ENCODE results near the gene CHRDL2.
"Not testable (repeated sequence)": the region's sequence is repeated elsewhere in the genome, so short reads cannot be mapped to it uniquely, and the experiment has no call there.

CHRDL2 gene, protein sequence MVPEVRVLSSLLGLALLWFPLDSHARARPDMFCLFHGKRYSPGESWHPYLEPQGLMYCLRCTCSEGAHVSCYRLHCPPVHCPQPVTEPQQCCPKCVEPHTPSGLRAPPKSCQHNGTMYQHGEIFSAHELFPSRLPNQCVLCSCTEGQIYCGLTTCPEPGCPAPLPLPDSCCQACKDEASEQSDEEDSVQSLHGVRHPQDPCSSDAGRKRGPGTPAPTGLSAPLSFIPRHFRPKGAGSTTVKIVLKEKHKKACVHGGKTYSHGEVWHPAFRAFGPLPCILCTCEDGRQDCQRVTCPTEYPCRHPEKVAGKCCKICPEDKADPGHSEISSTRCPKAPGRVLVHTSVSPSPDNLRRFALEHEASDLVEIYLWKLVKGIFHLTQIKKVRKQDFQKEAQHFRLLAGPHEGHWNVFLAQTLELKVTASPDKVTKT

DNA sequence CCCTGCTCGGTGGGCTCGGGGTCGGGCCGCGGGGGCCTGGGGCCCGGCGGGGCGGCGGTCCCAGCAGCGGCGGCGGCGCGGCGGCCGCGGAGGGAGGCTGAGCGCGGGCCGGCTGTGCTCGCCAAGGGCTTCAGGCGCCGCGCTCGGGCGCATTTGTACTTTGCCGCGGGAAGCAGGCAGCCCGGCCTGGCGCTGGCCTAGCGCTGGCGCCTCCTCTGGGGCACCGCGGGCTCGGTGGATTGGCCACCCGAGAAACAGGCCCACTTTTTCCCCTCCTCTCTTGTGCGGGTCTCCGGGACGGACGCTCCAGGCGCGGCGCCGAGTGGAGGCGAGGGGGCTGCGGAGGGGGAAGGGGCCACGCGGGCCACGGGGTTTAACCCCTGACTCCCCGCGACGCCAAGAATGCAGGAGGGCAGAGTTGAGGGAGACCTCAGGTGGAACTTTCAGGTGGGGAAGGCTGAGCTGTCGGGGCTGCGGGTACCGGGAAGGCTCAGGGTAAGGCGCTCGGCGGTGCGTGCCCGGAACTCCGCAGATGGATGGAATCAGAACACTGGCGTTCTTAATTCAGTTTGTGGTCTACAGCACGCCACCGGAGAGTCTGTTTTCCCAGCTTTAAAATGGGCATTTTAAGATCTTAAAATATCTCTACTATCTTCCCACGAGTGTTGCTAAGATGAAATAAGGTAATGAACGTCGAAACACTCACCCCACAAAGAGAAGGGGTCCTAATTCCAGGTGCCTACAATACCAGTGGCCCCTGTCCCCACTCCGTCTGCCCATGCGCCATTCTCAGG lies at the start of gene CHRDL2:
Gene CHRDL2 (minus strand): TSS at position 126 of the 794 bp plus-strand sequence. CDS start 538 bp downstream, outside the sequence.
- no peak for DNase-seq

DNA sequence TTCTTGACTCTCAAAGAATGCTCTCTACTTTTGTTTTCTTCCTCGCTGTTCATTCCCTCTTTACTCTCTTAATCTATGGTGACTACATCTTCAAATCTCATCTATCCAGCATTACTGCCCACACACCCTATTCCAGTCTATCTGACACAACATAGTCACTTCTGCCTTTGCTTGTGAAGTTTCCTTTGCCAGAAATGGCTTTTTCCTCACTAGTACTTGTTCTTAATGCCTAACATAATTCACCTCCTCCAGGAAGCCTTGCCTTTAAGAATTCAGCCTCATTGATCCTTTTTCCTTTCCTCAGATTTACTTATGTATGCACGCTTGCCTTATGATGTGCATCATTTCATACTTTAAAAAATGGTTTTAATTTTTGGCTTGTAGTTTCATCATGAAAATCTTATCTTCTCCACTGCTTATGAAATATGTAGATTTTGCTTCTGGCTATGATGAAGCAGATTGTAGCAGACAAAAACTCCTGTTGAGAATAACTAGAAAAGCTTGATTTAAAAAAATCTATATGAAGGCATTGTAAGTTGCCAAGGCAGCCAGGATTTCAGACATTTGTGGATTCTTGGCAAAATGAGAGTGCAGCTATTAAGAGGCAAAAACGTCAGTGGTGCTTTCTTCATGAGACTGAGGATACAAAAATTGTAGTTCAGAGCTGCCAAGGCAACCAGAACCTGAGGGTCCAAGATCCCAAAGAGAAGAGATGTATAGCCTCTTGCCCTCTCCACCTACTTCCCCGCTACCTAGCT lies 49.2 kb upstream of the CHRDL2 start:
- no peak for DNase-seq

DNA sequence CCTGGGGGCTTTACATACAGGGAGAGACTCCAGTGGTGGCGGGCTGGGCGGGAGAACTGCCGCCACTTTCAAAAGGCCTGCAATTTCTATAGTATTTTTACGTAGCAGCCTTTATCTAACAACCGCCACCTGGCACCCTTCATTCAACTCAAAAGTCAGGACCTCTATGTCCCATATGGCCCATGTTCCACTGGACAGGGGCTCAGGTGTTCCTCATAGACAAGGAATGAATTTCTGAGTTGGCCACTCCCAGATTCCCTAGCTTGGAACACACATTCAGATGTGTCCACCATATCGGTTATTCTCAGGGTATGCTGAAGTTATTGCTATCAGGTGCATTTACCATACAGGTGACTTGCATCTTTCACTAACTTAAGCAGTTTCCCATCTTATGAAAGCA lies 47.4 kb upstream of the CHRDL2 start:
- no peak for DNase-seq

DNA sequence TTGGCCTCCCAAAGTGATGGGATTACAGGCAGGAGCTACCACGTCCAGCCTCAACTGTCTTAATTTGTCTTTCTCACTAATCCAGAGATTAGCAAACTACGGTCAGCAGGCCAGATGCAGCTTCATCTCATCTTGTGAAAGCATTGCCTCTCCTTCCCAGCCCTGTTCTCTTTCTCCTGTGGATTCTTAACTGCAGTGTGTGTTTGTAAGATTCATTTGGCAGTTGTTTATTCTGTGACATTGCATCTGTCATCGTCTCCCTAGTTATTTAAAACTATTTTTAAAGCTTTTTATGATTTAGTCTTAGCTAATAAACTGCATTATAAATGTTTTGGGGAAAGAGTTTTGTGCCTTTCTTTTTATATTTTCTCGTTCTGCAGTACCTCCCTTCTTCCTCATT lies 46.7 kb upstream of the CHRDL2 start:
- DNase-seq = no peak

DNA sequence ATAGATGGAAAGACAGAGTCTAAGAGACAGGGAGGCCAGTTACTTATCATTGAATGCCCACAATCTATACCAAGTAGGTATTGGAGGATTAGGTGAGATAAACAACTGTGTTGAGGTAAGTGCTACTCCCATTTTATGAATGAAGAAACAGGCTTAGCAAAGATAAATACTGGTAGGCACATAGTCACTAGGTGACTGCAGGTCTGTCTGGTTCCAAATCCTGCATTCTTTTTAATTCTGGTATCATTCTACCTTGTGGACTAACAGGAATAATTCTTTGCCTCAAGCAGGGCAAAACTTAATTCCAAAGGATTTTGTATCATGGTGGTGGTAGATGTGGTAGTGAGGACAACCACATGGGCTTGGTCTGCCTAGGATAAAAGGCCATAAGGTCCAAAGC lies 45.8 kb upstream of the CHRDL2 start:
- no peak for DNase-seq

DNA sequence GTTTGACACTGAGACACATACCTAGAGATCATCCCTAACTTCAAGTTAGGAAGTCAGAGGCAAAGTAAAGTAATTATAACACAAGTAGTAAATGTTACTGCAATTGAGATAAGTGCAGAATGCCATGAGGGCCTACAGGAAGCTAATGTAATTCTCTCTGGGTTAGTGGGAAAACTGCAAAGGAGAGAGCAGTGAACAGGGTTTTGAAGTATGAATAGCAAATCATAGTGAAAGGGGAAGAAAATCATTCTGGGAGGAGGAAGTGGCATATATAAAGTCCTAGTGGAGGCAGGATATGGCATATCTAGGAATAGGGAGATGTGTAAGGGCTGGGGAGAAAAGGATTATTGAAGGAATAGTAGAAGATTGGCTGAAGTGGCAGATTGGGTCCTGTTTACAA lies 45.3 kb upstream of the CHRDL2 start:
- peak; percentile 29 for DNase-seq

DNA sequence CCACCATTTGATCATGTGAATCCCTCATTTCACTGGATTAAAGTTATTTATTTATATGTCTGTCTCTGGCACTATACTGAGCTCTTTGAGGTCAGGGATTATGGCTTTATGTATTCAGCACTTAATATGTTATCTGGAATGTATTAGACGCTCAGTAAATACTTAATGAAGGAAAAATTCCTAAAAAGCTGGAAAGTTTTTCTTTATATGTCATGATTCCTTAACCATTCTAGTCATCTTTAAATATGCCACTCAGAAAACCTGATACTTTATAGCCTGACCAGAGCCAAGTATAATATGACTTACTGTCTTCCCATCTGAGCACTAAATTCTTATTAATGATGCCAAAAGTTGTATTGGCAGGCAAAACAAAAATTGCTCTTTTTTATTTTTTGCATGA lies 44.5 kb upstream of the CHRDL2 start:
- DNase-seq = no peak

DNA sequence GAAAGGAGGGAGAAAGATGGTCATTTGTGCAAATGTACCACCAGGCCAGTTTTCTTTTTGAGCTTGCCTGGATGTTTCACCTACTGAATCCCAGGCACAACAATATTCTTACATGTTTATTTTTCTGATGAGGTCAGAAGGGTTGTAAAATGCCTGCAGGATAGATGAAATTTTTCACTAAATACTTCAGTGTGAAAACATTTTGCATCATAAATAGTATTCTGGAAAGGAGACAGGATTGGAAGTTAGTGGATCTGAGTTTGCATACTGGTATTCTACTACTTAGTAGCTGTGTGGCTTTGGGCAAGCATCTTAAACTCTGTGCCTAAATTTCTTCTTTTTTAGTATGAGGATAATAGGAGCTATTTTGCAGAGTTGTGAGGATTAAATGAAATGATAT lies 42.2 kb upstream of the CHRDL2 start:
- DNase-seq = no peak

DNA sequence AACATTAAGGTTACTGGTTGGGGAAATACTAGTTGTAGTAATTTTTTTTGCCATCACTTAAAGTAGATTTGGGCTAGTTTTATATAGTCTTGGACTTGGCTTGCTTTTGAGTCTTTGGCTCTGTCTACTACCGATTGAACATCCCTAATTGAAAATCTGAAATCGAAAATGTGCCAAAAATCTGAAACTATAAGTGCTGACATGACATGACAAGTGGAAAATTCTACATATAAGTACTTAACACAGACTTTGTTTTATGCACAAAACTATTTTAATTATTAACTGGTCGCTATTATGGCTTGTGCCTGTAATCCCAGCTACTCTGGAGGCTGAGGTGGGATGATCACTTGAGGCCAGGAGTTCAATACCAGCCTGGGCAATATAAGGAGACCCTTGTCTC lies 39.9 kb upstream of the CHRDL2 start:
- no peak for DNase-seq

DNA sequence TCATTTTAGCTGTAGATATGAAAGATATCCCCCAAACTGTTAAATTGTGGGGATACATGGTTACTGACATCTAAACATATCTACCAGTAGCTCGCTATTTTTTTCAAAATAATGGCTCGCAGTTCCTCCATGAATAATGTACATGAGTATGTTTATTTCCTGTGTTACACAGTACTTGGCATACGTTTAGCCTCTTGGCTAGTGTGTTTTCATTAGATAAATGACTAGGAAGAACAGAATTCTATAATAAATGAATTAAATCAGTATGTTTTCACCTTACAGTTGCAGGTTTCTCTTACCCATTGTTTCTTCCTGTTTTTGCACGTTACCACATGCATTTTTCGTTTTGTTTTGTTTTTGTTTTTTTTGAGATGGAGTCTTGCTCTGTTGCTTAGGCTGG lies 39.2 kb upstream of the CHRDL2 start:
- no peak for DNase-seq

DNA sequence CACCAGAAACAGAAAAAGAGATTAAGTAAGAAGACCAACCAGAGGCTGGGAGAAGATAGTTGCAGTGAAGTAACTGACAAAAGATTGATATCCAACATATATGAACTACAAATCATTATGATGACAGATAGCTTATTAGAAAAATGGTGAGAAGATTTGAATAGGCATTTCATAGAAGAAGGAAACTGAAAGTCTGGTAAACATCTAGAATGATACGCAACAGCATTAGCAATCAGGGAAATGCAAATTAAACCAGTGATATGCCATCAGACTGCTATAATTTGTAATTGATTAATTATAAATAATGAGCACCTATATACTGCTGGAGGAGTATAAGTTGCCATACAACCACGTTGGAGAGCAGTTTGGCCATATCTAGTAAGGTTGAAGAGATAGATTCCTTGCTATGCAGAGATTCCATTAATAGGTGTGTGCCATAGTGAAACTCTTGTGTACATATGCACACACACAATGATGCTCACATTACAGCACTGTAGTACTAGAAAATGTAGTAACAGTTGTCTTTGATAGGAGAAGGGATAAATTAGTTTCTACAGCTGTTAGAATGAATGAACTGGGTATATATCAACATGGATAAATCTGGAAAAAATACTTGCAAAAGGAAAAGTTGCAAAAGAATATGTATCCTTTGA lies 38.0 kb upstream of the CHRDL2 start:
- no peak for DNase-seq

DNA sequence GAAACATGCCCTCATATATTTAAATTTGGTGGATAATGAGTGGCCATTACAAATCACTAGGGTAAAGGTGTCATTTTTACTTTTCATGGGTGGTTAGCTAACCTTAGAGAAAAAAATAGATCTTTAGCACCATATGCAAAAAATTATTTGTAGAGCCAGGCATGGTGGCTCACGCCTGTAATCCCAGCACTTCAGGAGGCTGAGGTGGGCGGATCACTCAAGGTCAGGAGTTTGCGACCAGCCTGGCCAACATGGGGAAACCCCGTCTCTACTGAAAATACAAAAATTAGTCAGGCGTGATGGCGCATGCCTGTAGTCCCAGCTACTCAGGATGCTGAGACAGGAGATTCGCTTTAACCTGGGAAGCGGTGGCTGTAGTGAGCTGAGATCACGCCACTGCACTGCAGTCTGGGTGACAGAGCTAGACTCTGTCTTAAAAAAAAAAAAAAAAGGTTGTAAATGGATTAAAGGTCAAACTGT lies 37.0 kb upstream of the CHRDL2 start:
- not testable (repeated sequence) for DNase-seq

DNA sequence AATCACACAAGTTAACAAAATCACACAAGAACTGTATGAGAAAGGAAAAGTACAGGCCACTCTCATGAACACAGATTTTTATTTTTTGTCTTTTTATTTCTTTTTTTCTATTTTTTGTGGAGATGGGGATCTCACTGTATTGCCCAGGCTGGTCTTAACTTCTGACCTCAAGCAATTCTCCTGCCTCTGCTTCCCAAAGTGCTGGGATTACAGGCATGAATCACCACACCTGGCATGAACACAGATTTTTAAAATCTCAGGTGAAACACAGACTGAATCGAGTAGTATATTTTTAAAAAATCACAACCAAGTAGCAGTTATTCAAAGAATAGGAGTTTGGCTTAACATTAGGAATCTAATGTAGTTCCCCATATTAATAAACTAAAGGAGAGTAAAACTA lies 35.7 kb upstream of the CHRDL2 start:
- DNase-seq = no peak

DNA sequence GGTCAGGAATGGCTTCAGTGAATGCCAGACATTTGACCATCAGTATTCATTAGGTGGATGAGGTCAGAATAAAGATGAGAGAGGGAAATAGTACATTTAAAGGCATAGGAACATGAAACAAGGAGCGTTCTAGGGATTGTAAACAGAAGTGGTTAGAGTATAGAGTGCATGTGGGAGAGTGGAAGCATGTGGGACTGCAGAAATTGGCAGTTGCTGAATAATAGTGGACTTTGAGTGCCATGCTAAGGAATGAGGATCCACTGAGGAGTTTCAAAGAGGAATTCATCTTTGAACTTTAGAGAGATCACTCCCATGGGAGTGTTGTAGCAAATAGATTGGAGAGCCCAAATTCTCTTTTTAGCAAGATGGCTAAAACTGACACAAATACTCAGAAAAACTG lies 25.3 kb upstream of the CHRDL2 start:
- no peak for DNase-seq

DNA sequence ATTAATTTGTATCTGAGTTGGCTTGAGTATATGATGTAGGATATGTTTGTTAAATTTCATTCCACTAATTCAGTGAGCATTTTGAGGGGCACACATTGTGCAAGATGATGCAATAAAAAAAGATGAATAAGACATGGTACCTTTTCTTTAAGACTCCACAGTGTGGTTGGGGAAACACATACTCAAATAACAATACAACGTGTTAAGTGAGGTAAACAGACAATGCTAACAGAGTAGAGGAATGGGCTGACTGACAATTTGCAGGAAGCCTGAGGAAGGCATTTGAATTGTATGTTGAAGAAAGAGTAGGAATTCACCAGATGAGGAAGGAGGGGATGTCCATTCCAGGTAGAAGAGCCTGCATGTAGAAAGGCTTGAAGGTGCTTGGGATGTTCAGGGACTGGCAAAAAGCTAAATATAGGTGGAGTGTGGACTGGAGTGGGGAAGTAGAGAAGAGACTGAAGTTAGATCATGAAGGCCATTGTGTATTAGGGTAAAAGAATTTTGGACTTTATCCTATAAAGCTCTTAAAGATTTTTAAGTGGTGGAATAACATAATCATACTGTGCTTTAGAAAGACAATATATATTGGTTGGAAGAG lies 24.3 kb upstream of the CHRDL2 start:
- DNase-seq = no peak

DNA sequence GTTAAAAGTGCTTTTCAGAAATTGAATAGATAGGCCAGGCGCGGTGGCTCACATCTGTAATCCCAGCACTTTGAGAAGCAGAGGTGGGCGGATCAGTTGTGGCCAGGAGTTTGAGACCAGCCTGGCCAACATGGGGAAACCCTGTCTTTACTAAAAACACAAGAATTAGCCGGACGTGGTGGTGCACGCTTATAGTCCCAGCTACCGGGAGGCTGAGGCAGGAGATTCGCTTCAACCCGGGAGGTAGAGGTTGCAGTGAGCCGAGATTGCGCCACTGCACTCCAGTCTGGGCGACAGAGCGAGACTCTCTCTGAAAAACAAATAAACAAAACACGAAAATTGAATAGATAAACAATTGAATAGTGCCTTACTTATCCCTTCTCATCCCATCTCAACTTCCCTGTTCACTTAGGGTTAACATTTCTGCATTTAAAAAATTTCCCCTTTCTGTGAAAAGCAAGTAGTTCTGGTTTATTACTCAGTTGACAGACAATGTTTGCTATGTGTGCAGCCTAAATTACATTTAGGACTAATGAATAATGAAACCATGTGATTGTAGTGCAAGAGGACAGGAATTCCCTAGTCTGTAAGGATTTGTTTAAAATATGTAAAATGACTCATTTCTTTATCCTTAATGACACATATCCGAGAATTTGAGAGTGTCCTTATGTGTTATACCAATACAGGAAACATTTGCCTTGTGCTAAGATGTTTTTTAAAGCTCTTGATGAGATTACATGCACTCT lies 23.5 kb upstream of the CHRDL2 start:
- no peak for DNase-seq

DNA sequence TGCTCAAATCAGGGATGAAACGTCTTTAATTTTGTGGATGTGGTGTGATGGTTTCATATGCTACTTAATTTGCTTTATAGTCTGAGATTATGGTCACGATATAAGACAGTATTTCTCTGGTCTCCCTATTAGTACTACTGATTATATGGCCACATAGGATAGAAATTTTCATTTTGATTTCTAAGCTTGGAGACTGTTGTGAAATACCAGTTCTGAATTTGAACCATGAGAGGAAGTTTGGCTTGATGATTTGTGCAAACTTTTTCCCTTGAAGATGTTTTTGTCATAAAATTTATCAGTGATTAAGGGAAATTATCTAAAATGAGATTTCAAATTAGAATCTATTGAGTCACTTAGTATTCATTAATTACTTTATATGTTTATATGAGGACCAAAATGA lies 20.1 kb upstream of the CHRDL2 start:
- peak; percentile 25 for DNase-seq

DNA sequence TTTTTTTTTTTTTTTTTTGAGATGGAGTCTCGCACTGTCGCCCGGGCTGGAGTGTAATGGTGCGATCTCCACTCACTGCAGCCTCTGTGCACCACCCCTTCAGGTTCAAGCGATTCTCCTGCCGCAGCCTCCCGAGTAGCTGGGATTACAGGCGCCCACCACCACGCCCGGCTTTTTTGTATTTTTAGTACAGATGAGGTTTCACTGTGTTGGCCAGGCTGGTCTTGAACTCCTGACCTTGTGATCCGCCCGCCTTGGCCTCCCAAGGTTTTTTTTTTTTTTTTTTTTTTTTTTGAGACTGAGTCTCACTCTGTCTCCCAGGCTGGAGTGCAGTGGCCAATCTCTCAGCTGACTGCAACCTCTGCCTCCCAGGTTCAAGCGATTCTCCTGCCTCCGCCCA lies 19.4 kb upstream of the CHRDL2 start:
- not testable (repeated sequence) for DNase-seq

DNA sequence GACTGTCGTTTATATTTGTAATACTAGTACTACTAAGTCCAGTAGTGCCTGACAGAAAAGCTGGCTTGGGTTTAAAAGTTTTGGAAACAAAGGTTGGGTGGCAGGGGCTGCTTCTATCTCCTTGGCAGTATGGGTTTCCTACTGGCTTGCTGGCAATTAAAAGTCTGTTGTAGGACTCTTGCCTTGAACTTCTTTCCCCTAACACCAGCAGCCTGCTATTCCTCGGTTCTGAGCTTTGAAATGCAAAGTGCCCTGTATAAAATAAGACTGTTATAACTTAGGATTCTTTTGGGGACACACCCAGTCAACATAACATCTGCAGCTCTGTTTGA lies 18.7 kb upstream of the CHRDL2 start:
- DNase-seq = no peak

DNA sequence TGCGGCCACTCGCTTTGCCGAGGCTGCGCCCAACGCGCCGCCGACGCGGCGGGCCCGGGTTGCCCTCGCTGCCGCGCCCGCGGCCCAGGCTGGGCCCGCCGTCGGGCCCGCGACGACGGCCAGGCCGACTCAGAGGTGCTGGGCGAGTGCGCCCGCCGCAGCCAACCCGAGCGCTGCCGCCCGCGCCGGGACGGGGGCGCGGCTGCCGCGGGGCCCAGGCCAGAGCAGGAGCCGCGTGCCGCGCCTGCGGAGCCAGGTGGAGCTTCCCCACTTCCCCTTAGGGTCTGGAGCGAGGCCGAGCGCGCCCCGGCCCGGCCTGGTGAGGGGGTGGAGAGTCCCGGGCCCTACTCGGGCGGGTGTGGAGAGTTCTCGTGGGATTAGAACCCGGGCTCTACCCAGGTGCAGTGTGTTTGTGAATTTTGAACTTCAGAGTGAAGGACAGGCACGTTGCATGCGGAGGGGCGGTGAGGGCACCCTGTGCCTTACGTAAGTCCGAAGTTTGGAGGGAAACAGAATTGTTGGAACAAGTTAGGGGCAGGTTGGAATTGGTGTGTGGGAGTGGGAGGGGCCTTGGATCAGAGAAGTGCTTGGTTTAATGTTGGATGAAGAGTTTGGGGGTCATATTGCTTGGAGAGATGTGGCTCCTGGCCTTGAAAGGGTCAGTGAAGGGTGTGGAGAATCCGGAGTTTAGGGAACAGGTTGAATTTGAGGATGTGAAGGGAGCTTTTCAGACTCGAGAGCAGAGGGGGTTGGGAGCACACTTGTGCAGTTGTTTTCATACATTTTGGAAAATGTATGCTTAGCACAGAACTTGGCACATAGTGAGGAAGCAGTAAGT lies 18.1 kb upstream of the CHRDL2 start:
- peak; percentile 56 for DNase-seq
